GM23248 (cell line): ENCODE results near the gene TNNC1.

Experiments
- EZH2 ChIP-seq: fragments of 200-600 bp; sonication (generic); IDR thresholded peaks from 2 replicates; pipeline ENCODE4 v1.6.1; 2018; ENCODE audit warnings: antibody characterized with exemption, mild to moderate bottlenecking; ENCODE audit not compliant: insufficient read depth, poor library complexity, severe bottlenecking
- EZH2phosphoT487 ChIP-seq: fragments of 200-600 bp; sonication (generic); IDR thresholded peaks from 2 replicates; pipeline ENCODE4 v1.6.1; 2018; ENCODE audit warnings: antibody characterized with exemption, moderate library complexity, mild to moderate bottlenecking, low read depth; ENCODE audit not compliant: insufficient read depth

- TF ChIP-seq EZH2phosphoT487 (no peak), EZH2 (no peak)
These were observed 3.2 kb downstream of the TNNC1 start for GRCh38 chr3:52450489-52451236.
